NCI-H510A (cell line): Measurements from ENCODE around the gene PAX5.

Experiments used
- DNase-seq: peaks from one replicate; lab custom pipeline; 2025; lab: John Stamatoyannopoulos, UW

The PAX5 gene

GRCh38 chr9:36961561-36962325 lies 72.3 kb downstream of the PAX5 start:
- DNase-seq: no peak

GRCh38 chr9:36961051-36961450 lies 73.0 kb downstream of the PAX5 start:
- no peak for DNase-seq

- no peak for DNase-seq
These were observed 73.5 kb downstream of the PAX5 start for GRCh38 chr9:36960575-36960955.

GRCh38 chr9:36959681-36960574 lies 74.1 kb downstream of the PAX5 start:
- no peak for DNase-seq

GRCh38 chr9:36956908-36957307 lies 77.2 kb downstream of the PAX5 start:
- no peak for DNase-seq

- DNase-seq: no peak
These were observed 83.7 kb downstream of the PAX5 start for GRCh38 chr9:36950389-36950788.

GRCh38 chr9:36949466-36949865 lies 84.6 kb downstream of the PAX5 start:
- no peak for DNase-seq

GRCh38 chr9:36948051-36948450 lies 86.0 kb downstream of the PAX5 start:
- no peak for DNase-seq

GRCh38 chr9:36946653-36947052 lies 87.4 kb downstream of the PAX5 start:
- no peak for DNase-seq

- DNase-seq: no peak
These were observed 88.1 kb downstream of the PAX5 start for GRCh38 chr9:36945999-36946398.

- no peak for DNase-seq
These were observed 91.2 kb downstream of the PAX5 start for GRCh38 chr9:36942891-36943290.

- DNase-seq: no peak
These were observed 92.6 kb downstream of the PAX5 start for GRCh38 chr9:36941441-36941840.

GRCh38 chr9:36940881-36941280 lies 93.2 kb downstream of the PAX5 start:
- DNase-seq: no peak

GRCh38 chr9:36940500-36940853 lies 93.6 kb downstream of the PAX5 start:
- no peak for DNase-seq

GRCh38 chr9:36939655-36940499 lies 94.2 kb downstream of the PAX5 start:
- DNase-seq: no peak

- no peak for DNase-seq
These were observed 94.9 kb downstream of the PAX5 start for GRCh38 chr9:36939214-36939613.

GRCh38 chr9:36938617-36939016 lies 95.5 kb downstream of the PAX5 start:
- no peak for DNase-seq

GRCh38 chr9:36937951-36938350 lies 96.1 kb downstream of the PAX5 start:
- DNase-seq: no peak

GRCh38 chr9:36937346-36937745 lies 96.7 kb downstream of the PAX5 start:
- no peak for DNase-seq

GRCh38 chr9:36936498-36936831 lies 97.6 kb downstream of the PAX5 start:
- DNase-seq: no peak

- DNase-seq: no peak
These were observed 98.1 kb downstream of the PAX5 start for GRCh38 chr9:36935768-36936497.

- DNase-seq: no peak
These were observed 98.7 kb downstream of the PAX5 start for GRCh38 chr9:36935332-36935731.
